Stimulated activated CD4-positive, alpha-beta T cell treated with anti-CD3 and anti-CD28 coated beads, Interleukin-15, amount 100 ng/mL, for 1 hour (primary cell): ENCODE results near the gene USP25.

ENCODE experiments used
- DNase-seq, 2 donors: peaks; one replicate each; pipeline ENCODE4 v3.0.0-alpha.2; 2020; ENCODE audit warnings: low read depth in 1 of 2, low spot score in 1 of 2

Gene USP25

DNA sequence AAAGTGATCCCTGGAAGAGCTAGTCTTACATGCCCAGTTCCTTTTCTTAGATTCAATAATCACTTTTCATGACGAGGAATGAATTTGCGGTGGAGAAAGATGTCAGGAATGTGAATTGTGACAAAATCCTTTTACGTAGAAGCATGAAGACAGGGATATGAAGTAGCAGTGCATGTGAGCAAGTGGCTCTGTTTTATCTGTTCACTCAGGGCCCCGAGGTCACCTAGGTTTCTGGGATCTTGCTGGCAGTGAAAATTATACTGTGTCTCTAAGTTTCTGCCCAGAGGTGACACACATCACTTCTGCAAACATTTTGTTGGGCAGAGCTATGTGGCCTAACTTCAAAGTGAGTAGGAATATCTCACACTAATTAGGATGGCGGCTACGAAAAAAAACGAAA, 79.3 kb downstream of the USP25 start:
- no peak for DNase-seq

DNA sequence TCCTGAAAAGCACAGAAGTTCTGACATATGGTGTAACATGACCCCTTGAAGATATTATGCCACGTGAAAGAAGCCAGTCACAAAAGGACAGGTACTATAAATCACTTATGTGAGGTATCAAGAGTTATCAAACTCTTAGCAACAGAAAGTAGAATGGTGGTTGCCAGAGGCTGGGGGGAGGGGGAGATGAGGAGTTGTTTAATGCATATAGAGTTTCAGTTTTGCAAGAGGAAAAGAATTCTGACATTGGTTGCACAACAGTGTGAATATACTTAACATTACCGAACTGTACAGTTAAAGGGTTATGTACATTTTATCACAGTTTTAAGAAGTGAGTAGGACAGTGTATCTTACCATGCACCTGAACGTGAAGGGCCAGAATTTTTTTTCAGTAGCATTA, 80.0 kb downstream of the USP25 start:
- DNase-seq, result no peak

GRCh38 chr21:15815285-15815684, 85.5 kb downstream of the USP25 start:
- DNase-seq, result no peak

DNA sequence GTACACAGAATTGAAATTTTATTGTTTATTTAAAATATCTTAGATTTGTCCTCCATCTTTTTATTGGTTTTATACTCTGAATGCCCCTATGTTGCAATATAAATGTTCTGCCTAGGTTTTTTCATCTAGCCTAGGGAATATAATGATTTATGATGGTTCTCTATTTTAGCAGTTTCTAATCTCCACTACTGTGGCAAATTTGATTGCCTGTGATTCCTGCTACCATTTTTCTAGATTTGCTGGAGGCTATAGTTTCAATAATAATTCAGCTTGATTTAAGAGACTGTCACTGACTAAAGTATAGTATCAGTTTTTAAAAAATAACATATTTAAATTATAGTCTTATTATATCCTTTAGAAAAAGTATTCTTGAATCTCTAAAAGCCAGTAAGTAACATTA, 90.5 kb downstream of the USP25 start:
- DNase-seq, result no peak

GRCh38 chr21:15820852-15821379, 91.1 kb downstream of the USP25 start:
- DNase-seq, result no peak

- no peak for DNase-seq
These were observed 93.8 kb downstream of the USP25 start for GRCh38 chr21:15823486-15824150.

- DNase-seq, result no peak
These were observed 95.9 kb downstream of the USP25 start for GRCh38 chr21:15825700-15826099.

DNA sequence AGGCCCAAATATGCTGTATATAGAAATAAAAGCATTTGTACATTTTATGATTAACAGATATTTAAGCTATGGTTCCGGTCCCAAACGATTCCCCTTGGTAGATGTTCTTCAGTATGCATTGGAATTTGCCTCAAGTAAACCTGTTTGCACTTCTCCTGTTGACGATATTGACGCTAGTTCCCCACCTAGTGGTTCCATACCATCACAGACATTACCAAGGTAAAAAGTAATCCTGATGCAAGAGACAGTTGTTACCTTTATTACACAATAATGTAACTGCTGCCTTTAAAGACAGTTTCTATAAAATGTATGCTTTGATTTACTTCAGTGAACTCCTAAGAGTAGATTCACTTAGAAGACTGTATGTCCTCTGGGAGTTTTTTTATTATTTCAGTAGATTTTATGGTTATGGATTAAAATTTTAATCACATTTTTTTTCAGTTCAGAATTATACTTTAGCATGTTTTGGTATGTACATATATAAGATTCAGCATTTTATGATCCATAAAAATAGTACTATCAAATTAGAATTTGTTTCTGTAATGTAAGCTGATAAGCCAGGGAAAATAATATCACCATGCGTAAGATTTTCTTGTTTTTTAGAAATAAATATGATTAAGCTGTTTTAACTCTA, 96.5 kb downstream of the USP25 start:
- no peak for DNase-seq

DNA sequence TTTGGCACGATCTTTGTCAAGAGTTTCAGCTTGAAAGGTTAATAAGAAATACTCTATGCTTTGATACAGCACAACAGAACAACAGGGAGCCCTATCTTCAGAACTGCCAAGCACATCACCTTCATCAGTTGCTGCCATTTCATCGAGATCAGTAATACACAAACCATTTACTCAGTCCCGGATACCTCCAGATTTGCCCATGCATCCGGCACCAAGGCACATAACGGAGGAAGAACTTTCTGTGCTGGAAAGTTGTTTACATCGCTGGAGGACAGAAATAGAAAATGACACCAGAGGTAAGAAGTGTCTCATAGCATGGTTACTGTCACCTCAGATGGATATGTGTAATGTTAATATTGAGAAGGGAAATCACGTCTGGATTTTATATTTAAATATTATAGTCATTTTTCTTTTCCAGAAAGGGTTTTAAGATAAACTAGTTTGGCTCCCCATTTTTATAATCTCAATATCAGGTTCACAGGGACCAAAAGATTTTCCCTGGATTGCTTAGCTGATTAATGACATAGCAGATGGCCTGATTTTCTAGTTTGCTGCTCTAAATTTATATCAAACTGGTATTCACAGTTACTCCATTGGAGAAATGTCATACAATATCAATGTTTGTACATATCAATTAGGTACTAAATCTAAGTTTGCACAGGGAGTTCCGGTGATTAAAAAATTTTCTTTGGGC, 97.3 kb downstream of the USP25 start:
- no peak for DNase-seq

GRCh38 chr21:15831497-15831896, 101.7 kb downstream of the USP25 start:
- no peak for DNase-seq

GRCh38 chr21:15837645-15838044, 107.9 kb downstream of the USP25 start:
- DNase-seq, result no peak

- no peak for DNase-seq
These were observed 109.2 kb downstream of the USP25 start for GRCh38 chr21:15839026-15839425.

- DNase-seq, result no peak
These were observed 109.8 kb downstream of the USP25 start for GRCh38 chr21:15839601-15840000.

GRCh38 chr21:15840406-15840805, 110.6 kb downstream of the USP25 start:
- DNase-seq, result no peak

DNA sequence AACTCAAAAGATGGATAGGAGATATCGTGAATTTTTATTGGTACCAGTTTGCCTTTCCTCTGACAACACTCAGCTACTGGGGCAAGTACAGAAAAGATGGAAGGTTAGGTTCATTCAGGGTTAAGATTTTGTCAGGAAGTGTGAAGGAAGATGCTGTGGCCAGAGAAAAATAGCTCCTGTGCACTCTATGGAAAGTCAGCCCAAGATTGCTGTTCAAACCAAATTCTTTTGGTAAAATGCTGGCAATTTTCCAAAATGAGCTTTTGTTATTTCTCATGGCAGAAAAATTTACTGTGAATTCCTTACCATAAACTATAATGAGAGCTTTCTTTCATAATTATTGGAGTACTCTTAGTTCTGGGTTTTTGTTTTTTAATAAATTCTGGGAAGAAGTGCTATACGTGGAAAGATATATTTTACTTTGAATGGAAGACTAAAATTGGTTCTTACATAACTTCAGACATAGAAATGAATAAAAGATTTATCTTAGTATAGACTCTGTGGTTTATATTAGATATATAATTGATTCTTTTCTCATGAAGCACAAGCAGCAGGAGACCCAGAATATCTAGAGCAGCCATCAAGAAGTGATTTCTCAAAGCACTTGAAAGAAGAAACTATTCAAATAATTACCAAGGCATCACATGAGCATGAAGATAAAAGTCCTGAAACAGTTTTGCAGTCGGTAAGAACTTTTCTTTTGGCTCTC, 112.2 kb downstream of the USP25 start:
- DNase-seq, result no peak

GRCh38 chr21:15842565-15842880, 112.7 kb downstream of the USP25 start:
- DNase-seq, result no peak

DNA sequence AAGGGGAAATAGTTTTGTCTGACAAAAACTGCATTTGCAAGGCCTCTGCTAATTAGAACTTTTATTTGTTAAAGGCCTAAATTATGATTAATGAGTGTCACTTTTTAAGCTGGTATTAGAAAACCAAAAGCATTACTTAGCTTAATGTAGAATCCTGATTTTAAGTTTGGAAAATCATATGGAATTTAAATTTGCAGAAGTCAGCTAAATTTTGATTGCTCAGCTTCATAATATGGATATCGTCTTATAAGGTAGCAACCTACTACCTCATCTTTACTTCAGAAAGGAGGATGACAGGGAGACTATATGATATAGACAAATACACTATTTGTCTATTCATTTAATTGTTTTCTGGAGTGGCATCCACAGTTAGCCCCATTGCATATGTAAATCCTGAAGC, 114.0 kb downstream of the USP25 start:
- DNase-seq, result no peak

DNA sequence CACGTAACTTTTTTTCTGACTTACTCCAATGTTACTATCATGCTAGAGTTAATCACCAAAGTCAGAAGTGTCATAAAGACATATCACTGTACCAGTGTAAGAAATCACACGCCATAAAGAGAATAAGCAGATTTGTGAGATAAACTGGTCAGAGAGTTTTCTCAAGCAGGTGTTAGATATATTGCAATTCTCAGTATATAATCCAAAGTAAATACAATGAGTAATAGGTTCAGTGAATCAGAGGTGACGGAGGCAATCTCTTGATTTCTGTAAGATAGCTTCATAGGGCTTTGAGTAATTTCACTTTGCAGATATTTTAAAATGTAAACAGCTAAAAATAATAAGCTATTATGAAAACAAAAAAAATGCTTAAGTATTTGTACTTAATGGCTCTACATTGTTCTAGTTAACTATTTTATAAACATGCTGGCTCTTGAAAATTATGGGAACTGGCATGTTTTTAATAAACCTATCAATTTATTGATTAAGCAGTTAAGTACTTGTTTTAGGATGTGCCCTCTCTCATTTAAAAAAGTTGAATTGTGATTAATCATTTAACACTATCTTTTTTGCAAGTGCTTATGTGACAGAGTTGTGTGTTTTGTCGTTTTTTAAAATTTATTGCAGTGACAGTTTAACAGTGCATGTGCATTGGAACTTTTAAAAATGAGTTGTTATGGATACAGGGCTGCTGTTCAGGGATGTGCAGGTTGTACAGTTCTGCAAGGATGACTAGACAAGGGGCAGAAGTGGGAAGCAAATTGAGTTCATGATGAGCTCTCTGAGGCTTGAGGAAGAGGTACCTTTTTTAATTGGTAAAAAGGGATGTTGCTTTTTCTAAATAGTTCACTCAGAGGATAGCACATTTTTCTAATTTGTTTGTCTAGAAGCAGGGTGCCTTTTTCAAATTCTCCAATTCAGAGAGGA, 119.1 kb downstream of the USP25 start:
- DNase-seq, result no peak

GRCh38 chr21:15849927-15850326, 120.1 kb downstream of the USP25 start:
- no peak for DNase-seq

- no peak for DNase-seq
These were observed 120.9 kb downstream of the USP25 start for GRCh38 chr21:15850645-15851044.

DNA sequence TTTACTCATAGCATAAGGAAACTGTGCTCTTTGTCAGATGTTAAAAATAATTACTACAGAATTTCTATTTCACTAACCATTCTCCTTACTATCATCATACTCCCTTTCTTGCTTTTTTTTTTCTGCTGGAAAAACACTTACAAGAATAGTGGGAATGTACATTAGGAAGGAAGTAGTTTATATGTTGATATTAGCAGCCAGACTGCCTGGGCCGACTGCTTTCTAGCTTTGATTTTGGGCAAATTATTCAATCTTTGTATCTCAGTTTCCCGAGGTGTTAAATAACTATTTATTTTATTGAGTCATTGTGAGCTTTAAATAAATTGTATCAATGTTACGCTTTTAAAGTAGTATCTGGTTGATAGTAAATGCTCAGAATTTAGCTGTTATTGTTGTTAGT, 122.4 kb downstream of the USP25 start:
- no peak for DNase-seq
